NCI-H187 treated with DMSO at 0.1 percent for 48 hours (cell line): ENCODE measurements around the gene COQ5.
"Not testable (repeated sequence)": the region's sequence is repeated elsewhere in the genome, so short reads cannot be mapped to it uniquely, and the experiment has no call there.

ENCODE experiments used
- DNase-seq: peaks from one replicate; lab custom pipeline; 2025; lab: John Stamatoyannopoulos, UW

The COQ5 gene

GRCh38 chr12:120528861-120529525, at the start of gene COQ5:
TSS of gene COQ5 (minus strand) at chr12:120529158. CDS start at chr12:120529141, 17 bp downstream.
- DNase-seq, result peak; percentile 39

- DNase-seq, result no peak
These were observed 45.1 kb upstream of the COQ5 start for GRCh38 chr12:120574106-120574505.

GRCh38 chr12:120573560-120573959, 44.6 kb upstream of the COQ5 start:
- no peak for DNase-seq

- DNase-seq, result no peak
These were observed 42.3 kb upstream of the COQ5 start for GRCh38 chr12:120571299-120571698.

- no peak for DNase-seq
These were observed 34.5 kb upstream of the COQ5 start for GRCh38 chr12:120563495-120563894.

GRCh38 chr12:120562906-120563305, 33.9 kb upstream of the COQ5 start:
- DNase-seq, result no peak

- no peak for DNase-seq
These were observed 28.6 kb upstream of the COQ5 start for GRCh38 chr12:120557589-120557988.

- DNase-seq, result no peak
These were observed 25.7 kb upstream of the COQ5 start for GRCh38 chr12:120554678-120555077.

- DNase-seq, result no peak
These were observed 17.1 kb upstream of the COQ5 start for GRCh38 chr12:120546050-120546386.

- no peak for DNase-seq
These were observed 15.7 kb upstream of the COQ5 start for GRCh38 chr12:120544691-120545090.

GRCh38 chr12:120542166-120542565, 13.2 kb upstream of the COQ5 start:
- no peak for DNase-seq

- DNase-seq, result no peak
These were observed 11.5 kb upstream of the COQ5 start for GRCh38 chr12:120540445-120540844.

GRCh38 chr12:120539303-120539702, 10.3 kb upstream of the COQ5 start:
- no peak for DNase-seq

- DNase-seq, result no peak
These were observed 9.6 kb upstream of the COQ5 start for GRCh38 chr12:120538281-120539156.

GRCh38 chr12:120537856-120538220, 8.9 kb upstream of the COQ5 start:
- DNase-seq, result no peak

- no peak for DNase-seq
These were observed 7.3 kb upstream of the COQ5 start for GRCh38 chr12:120536064-120536791.

GRCh38 chr12:120534703-120535655, 6.0 kb upstream of the COQ5 start:
- peak; percentile 12 for DNase-seq

GRCh38 chr12:120534203-120534702, 5.3 kb upstream of the COQ5 start, which contains the start of gene RNF10:
TSS of gene RNF10 (plus strand) at chr12:120534356. CDS start at chr12:120534812, 456 bp downstream.
- peak; percentile 87 for DNase-seq

- no peak for DNase-seq
These were observed 3.8 kb upstream of the COQ5 start for GRCh38 chr12:120532701-120533238.

GRCh38 chr12:120530418-120530761, 1.4 kb upstream of the COQ5 start:
- DNase-seq, result not testable (repeated sequence)
